DMS79 (cell line): Measurements from ENCODE around the gene CDHR1.
A peak's percentile ranks its signal among the peaks of the same experiment; 100 is the strongest.
"Not testable (repeated sequence)": the region's sequence is repeated elsewhere in the genome, so short reads cannot be mapped to it uniquely, and the experiment has no call there.

Source experiments
- DNase-seq: peaks from one replicate; lab custom pipeline; 2025; lab: John Stamatoyannopoulos, UW

Gene CDHR1

DNA sequence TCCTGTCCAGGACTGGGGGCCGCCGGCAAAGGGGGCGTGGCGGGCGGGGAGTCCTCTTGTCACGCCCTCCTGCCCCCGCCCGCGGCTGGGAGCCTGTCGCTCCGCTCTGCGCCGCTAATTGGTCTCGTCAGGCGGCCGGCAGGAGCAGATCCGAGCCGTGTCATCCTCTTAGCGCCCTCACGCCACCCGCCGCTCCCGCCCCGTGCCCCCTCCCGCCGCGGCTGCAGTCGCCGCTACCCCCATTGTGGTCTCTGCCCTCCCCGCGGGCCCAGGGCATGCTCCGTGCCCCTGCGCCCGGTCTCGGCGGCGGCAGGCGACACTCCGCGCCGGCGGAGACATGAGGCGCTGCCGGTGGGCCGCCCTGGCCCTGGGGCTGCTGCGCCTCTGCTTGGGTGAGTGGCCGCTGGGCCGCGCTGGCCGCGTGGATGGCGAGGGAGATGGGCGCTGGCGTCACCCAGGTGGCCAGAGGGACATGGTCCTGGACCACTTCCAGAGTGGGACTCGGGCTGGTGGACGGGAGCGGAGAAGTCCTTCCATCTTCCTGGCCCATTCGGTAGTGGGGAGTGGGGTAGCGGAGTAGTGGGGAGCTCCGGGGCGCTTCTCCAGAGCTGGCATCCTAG lies at the start of gene CDHR1:
TSS of gene CDHR1 (plus strand) at position 114 of the 620 bp plus-strand sequence. CDS start at position 338, 224 bp downstream.
- peak; percentile 0 for DNase-seq

DNA sequence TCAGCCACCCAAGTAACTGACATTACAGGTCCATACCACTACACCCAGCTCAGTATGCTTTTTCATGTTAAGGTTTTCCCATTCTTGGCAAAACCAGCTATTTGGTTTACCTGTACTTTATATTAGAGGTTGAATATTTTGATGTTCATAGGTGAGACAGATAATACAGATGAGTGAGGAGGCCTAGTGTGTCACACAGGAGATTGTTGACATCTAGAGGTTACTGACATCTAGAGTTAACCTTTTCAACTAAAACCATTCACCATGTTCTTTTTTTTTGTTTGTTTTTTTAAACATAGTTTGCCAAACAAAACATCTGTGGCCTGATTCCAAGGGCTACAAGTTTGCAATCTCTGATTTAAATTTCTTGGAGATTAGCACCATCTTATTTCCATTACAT lies 47.0 kb upstream of the CDHR1 start:
- DNase-seq: no peak

DNA sequence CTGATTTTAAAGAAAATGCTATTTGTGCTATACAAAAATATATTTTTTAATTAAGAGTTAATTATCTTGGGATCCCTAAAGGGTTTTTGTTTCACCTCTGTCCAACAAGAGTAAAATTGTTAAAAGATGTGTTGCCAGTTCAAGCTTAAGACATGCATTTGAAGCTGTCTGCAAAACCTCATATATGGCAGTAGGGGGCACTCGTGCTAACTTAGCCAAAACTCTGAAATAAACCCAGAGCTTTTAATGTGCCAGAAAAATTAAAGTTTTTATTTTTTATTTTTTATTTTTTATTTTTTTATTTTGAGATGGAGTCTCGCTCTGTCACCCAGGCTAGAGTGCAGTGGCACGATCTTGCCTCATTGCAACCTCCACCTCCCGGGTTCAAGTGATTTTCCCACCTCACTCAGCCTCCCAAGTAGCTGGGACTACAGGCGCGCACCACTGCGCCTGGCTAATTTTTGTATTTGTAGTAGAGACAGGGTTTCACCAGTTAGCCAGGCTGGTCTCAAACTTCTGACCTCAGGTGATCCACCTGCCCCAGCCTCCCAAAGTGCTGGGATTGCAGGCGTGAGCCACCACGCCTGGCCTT lies 46.2 kb upstream of the CDHR1 start:
- DNase-seq: not testable (repeated sequence)

DNA sequence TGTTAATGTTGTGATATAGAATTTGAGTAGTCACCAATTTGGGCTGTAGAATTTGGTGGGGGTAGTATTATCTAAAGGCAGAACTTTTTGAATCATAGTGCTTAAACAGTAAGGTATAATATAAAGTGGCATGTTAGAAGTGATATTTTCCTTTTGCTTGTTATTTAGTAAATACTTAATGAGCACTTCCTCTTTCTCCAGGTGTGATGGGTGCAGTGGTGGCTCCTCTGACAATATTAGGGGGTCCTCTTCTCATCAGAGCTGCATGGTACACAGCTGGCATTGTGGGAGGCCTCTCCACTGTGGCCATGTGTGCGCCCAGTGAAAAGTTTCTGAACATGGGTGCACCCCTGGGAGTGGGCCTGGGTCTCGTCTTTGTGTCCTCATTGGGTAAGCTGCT lies 44.5 kb upstream of the CDHR1 start:
- no peak for DNase-seq

DNA sequence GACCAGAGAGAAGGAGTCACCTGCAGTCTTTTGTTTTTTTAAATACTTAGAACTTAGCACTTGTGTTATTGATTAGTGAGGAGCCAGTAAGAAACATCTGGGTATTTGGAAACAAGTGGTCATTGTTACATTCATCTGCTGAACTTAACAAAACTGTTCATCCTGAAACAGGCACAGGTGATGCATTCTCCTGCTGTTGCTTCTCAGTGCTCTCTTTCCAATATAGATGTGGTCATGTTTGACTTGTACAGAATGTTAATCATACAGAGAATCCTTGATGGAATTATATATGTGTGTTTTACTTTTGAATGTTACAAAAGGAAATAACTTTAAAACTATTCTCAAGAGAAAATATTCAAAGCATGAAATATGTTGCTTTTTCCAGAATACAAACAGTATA lies 41.6 kb upstream of the CDHR1 start:
- DNase-seq: no peak

DNA sequence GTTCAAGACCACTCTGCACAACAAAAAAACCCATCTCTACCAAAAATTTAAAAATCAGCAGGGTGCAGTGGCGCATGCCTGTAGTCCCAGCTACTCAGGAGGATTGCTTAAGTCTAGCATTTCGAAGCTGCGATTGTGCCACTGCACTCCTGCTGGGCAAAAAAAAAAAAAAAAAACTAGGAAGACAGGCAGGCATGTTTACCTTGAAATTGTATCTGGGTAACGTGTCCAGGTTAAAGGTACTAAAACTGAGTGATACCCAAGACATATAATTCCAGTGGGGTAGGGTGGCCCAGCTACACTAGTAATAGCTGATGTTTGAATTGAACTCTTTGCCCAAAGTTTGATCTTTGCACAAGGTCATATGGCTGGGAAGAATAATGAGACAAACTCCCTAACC lies 38.8 kb upstream of the CDHR1 start:
- DNase-seq: no peak

DNA sequence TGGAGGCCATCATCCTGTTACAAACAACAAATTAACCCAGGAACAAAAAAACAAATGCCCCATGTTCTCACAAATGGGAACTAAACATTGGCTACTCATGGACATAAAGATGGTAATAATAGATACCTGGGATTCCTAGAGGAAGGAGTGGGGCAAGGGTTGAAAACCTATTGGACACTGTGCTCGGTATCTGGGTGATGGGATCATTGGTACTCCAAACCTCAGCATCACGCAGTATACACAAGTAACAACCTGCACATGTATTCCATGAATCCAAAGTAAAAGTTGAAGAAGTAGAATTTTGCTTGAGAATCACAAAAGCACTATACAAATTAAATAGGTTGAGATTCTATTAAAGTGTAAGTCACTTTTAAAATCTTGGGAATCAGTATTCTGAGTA lies 38.3 kb upstream of the CDHR1 start:
- DNase-seq: no peak

DNA sequence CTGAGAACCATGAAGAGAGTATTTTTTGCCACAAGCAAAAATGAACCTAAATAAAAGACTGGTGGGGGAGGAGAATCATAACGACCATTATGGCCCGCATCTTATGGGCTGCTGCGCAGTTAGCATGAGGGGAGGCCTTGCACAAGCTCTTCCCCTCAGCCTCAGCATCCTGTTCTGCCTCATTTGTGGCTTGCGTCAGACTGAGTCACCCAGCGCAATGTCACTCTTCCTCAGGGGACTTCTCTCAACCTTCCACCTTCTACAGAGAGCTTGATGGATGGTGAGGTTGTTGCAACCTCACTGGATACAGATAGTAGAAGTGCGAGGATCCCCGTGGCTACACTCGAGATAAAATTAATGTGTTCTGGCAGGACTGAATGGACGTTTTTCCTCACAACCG lies 37.6 kb upstream of the CDHR1 start:
- no peak for DNase-seq

DNA sequence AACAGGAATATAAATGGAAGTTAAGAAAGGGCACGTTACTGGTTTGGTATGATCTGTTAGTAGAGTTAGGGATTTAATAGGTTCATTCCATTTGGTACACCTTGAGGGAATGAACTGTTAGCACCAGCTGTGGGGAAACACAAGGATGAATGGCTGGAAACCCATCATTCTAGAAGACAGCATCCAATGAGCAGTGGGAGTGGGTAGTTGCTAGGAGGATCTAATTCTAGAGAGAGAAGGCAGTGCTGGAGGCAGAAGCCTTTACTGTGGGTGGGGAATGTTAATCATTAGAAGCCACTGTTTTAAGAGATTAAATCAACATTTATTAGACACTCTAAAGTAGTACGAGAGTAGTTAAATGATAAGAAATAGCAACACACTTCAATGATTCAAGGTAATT lies 36.3 kb upstream of the CDHR1 start:
- no peak for DNase-seq

DNA sequence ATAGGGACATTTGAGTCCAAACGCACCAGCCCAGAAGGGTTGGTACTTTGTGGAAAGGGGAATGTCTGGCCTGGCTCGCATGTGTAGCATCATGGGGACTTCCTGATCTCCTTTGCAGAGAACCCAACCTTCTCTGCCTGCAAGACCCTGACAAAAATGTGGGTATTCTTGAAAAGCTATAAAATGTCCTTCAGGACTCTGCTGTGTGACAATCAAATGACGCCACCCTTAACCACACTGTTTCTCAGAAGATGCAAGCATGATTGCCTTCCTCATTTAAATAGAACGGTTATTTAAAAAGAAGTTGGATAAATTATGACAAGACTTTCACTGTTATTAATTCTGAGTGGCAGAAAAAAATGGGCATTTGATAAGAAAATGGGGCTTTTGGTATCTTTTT lies 35.8 kb upstream of the CDHR1 start:
- no peak for DNase-seq

DNA sequence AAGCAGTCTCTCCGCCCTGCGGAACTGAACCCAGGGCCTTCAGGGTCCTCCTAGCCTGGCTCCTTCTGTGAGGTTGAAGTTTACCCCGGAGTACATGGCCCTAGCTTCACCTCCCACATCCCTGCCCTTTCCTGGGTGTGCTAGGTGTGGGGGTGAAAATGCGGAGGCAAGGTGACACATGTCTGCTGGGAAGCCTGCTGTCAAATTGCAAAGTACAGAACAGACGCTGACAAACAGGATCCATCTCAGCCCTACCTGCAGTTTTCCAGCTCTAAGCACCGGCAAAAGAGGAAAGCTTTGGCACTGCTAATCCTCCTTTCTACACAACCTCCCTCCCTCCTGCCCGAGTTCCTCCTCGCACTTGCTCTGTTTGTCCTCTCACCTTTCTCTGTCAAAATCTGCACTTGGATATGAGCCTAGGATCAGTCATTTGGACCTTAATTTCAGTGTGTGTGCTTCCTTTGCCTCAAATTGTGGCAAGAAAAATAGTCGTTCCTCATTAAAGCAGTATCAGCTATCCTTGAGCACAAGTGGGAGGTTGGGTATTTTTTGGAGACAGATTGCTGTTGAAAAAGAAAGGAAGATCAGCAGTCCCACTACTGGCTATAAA lies 35.2 kb upstream of the CDHR1 start:
- no peak for DNase-seq

DNA sequence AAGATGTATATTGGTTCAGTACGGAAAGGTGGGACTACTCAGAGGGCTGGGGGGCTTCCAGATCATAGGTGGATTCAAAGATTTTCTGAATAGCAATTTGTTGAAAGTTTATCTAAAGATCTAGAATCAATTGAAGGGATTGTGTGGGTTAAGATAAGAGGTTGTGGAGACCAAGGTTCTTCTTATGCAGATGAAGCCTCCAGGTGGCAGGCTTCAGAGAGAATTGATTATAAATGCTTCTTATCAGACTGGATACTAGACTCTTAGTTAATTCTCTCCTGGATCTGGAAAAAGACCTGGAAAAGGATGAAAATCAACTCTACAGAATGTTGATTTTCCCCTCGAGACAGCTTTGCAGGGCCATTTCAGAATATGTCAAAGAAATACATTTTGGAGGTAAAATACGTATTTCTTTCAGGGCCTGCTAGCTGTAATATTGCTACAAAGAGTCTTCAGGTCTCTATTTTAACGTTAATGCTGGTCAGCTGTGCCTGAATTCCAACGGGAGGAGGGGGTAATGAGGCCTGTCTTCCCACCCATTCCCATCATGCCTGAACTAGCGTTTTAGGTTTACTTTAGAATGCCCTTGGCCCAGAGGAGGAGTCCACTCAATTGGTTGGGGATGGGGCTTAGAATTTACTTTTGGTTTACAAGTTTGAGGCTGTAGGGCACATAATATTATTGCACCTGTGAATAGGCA lies 33.5 kb upstream of the CDHR1 start:
- no peak for DNase-seq

DNA sequence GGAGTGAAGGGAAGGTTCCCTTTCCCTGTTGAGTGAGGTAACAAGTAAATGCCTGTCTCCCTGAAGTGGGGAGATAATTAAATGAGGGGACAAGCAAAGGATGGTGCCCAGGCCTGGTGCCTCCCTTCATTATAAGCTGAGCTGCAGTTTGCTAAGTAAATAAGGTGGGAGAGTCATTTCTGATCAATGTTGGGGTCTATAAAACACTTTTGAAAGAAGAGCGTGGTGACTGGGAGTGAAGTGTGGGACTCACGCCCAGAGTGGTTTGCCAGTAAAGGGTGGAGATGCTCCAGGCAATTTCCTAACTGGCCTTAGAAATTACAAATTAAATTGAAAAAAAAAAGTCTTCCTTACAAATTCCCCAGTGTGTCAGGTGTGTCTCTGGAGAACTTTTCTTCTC lies 30.3 kb upstream of the CDHR1 start:
- no peak for DNase-seq

DNA sequence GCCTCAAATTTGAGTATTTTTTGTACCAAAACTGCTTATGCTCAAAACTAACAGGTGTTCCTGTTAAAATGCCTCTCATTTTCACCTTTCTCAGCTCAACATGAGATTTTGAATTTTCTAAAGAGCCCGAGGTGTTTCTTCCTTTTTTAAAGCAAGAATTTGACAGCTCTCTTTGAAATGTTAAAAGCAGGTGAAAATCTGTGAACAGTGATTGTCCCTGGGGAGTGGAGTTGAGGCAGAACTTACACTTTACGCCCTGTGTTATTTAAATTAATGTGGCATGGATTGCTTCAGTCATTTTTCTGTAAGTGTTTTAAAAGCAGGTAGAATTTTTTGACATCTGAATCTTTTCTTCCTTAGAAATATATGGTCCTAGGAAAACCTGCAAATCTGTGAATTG lies 29.9 kb upstream of the CDHR1 start:
- DNase-seq: no peak

DNA sequence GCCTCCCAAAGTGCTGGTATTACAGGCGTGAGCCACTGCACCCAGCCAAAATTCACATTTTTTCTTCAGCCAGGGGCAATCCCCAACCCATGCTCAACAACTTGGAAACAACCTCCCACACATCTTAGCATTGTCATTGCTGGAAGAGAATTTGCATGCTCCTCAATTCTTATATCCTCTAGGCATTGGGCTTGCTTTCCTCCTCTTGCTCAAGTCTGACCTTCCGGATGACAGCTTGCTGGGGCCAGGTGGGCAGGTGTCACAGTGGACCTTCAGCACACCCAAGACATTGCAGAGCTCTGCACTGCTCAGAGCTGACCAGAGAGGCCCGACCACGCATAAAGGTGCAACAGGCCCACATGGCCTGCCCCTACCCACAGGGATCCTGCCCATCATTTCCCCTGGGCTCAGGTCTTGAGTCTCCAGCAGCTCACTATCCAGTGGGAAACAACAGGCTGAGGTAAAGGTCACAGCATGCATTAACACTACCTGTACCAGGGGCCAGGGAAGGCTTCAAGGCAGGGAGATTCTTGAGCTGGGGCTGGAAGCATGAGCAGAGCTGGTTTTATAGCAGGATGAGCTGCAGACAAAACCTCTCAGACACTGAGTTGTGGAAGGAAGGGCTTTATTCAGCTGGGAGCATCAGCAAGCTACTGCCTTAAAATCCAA lies 27.6 kb upstream of the CDHR1 start:
- DNase-seq: no peak

DNA sequence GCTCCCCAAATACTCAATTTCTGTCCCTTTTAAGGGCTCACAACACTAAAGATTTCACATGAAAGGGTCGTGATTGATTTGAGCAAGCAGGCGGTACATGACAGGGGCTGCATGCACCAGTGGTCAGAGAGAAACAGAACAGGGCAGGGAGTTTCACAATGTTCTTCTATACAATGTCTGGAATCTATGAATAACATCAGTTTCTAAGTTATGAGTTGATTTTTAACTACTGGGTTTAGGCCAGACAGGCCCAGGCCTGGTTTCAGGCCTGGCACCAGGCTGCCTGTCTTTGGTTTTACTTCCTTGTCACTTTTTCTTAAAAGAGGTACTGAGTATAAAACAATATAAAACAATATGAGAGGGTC lies 27.1 kb upstream of the CDHR1 start:
- not testable (repeated sequence) for DNase-seq

DNA sequence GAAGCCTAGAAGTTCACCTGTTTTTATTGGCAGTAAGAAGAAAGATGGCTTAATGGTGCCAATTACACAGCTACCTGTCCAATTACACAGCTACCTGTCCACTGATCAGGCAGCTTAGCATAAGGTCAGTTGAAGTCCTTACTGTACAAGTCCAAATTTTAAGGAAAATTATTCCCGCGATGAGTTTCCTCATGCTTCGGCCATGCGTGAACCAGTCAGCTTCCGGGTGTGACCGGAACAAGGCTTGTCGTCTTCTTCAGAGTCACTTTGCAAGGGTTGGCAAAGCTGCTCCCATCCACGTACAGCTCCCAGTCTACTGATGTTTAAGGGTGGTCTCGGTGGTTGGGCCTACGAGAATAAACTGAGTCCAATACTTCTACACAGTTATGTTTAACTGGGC lies 26.0 kb upstream of the CDHR1 start:
- not testable (repeated sequence) for DNase-seq

DNA sequence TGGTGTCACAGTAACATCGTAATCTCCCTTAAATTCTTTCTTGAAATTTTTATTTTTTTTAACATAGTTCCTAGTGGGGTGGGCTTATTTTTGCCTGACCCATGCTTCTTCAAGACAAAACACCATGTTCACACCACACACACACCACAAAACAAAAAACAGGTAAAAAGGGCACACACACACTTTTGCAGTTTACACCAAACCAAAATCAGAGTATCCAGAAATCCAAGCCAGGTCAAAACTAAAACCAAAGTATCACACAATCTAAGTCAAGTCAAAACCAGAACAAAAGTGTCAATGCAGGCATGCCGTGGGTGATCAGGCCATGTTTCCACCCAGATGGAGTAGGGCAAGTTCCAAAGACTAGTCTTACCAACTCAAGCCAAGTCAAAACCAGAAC lies 23.1 kb upstream of the CDHR1 start:
- not testable (repeated sequence) for DNase-seq

DNA sequence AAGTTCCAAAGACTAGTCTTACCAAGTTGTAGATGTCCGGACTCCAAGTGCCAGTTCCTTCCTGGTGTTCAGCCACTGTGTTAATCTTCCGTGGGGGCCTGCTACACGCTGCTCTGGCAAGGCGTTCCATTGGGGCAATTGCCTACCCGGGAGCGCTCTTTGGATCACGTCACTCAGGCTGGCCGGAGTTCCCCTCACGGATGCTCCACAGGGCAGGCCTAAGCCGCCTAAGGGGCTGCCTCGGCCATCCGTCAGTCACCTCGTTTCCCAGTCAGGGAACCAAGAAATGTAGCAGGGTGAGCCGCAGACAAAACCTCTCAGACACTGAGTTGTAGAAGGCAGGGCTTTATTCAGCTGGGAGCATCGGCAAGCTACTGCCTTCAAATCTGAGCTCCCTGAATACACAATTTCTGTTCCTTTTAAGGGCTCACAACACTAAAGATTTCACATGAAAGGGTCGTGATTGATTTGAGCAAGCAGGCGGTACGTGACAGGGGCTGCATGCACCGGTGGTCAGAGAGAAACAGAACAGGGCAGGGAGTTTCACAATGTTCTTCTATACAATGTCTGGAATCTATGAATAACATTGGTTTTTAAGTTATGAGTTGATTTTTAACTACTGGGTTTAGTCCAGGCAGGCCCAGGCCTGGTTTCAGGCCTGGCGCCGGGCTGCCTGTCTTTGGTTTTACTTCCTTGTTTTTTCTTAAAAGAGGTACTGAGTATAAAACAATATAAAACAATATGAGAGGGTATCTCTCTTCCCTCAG lies 22.5 kb upstream of the CDHR1 start:
- DNase-seq: not testable (repeated sequence)

DNA sequence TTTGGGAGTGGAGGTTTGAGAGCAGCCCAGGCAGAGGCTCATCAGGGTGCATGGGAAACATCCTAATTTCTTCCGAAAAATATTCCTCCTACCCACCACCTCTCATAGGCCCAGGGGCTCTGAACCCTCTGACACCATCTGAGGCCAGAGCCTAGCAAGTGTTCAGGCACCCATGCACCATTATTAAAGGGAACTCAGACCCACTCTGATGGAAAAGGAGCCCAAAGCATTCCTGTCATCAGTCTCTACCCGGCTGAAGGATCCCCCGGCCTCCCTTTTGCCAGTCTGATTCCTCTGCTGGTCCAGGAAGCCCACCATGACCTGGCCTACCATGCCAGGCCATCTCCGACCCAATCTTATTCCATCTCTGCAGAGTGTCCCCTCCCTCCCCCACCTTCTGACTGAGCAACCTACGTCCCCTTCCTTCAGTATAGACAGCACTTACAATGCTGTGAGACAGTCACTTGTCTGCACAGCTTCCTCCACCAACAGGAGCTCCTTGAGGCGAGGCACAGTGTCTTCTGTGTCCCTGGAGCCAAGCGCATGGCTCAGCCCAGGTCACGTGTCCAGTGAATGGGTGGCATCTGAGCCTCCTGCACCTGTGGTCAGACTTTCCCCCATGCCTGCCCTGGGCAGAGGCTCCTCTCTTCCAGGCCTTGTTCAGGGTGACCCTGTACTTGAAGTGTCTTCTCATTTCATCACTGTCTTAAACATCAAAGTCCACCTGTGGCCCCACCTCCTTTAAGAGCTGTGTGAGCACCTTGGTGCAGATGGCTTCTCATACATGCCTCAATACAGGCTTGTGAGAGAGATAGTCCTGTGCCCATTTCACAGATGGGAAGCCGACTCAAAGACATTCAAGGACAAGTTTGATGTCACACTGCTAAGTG lies 21.6 kb upstream of the CDHR1 start:
- no peak for DNase-seq

DNA sequence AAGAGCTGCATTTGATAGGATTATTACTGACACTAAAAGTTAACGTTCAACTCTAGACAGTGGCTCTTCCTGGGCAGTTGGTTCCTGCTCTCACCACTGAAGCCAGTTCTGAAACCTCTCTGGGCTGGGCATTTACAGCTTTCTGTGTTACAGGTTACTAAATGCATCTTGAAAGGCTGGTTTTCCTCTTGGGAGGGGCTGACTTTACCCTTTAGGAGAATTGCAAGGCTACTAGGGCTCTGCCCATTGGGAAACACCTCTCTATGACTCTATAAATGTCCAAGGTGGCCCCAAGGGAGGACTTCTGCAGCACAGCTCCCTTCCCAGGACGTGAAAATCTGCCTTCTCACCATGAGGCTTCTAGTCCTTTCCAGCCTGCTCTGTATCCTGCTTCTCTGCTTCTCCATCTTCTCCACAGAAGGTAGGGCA lies 20.8 kb upstream of the CDHR1 start, which contains the start of gene GPR15LG:
TSS of gene GPR15LG (plus strand) at position 301 of the 429 bp plus-strand sequence. CDS start at position 352, 51 bp downstream.
- no peak for DNase-seq
